ENCODE data around the gene CCDC50. TPM values are rescaled to one million over a fixed set of nuclear protein-coding genes. Genes with fewer than 3 reads are reported as not detected.

Gene CCDC50
- polyA plus RNA-seq, 1 donor (not counting 4 experiments of a cell fraction or from before 2014, with no cell fraction given): 54.8 TPM

- H2AFZ ChIP-seq (ENCODE audit: control insufficient read depth, low read length): no peak overlapping the region
- FAIRE-seq: no peak
- peaks cover 76% of the 10 kb centered on the region for H3K79me2 ChIP-seq (ENCODE audit: control insufficient read depth, insufficient read depth, low read length)
- DNase-seq (ENCODE audit: low read depth, low spot score): no peak
- TF ChIP-seq EZH2 (IDR thresholded peaks at IDR 0.05; ENCODE audit: low read length) (no peak), CTCF (optimal IDR thresholded peaks at IDR 0.05 in 1 of 3, IDR thresholded peaks at IDR 0.05 in 1 of 3, conservative IDR thresholded peaks at IDR 0.05 in 1 of 3; ENCODE audit: extremely low read depth in 1 of 3, insufficient read depth in 2 of 3, low read length in 3 of 3) (no peak)
- no peak overlapping the region for H3K9ac ChIP-seq (ENCODE audit: control insufficient read depth, extremely low read depth, insufficient read depth, low read length)
- dilution Hi-C loops (cut with MboI; ENCODE audit: extremely low pct_ligation_motif_present, low sequenced_read_pairs): no loop called here
- H4K20me1 ChIP-seq (ENCODE audit: control insufficient read depth, extremely low read depth, insufficient read depth, low read length): no peaks in the 10 kb centered on the region
- no peaks in the 10 kb centered on the region for H3K9me3 ChIP-seq (ENCODE audit: control insufficient read depth, low read depth, low read length)
- no peaks in the 10 kb centered on the region for H3K36me3 ChIP-seq (ENCODE audit: control insufficient read depth in 2 of 2, extremely low read depth in 1 of 2, insufficient read depth in 2 of 2, low read length in 2 of 2)
- no peak overlapping the region for H3K27ac ChIP-seq (ENCODE audit: control insufficient read depth, insufficient read depth, low read length)
- H3K9me1 ChIP-seq (ENCODE audit: control insufficient read depth, extremely low read depth, insufficient read depth, low read length): no peaks in the 10 kb centered on the region
- H3K4me2 ChIP-seq (ENCODE audit: control insufficient read depth, extremely low read depth, insufficient read depth, low read depth, low read length): no peak overlapping the region
- no peaks in the 10 kb centered on the region for H3K27me3 ChIP-seq (ENCODE audit: control insufficient read depth, extremely low read depth, insufficient read depth, low read length)
- no peak overlapping the region for H3K4me3 ChIP-seq (ENCODE audit: control insufficient read depth in 2 of 3, extremely low read depth in 1 of 3, insufficient read depth in 2 of 3, low read depth in 1 of 3, low read length in 3 of 3)
- H3K4me1 ChIP-seq (ENCODE audit: control insufficient read depth, extremely low read depth, insufficient read depth, low read length): peaks cover 38% of the 10 kb centered on the region
Observed at GRCh38 chr3:191353022-191353777, 24.0 kb downstream of the CCDC50 start.

- peak overlapping the region; percentile 80 for H3K27ac ChIP-seq (ENCODE audit: control insufficient read depth, insufficient read depth, low read length)
Observed at GRCh38 chr3:191355406-191355805, 26.2 kb downstream of the CCDC50 start.

More at GRCh38 chr3:191355406-191355805, 26.2 kb downstream of the CCDC50 start:
- H3K9me3 ChIP-seq (ENCODE audit: control insufficient read depth, low read depth, low read length): no peaks in the 10 kb centered on the region
- FAIRE-seq (peak; percentile 20), DNase-seq (ENCODE audit: low read depth, low spot score) (no peak)
- H3K79me2 ChIP-seq (ENCODE audit: control insufficient read depth, insufficient read depth, low read length): peaks cover 60% of the 10 kb centered on the region
- H3K9me1 ChIP-seq (ENCODE audit: control insufficient read depth, extremely low read depth, insufficient read depth, low read length): no peaks in the 10 kb centered on the region
- H3K4me3 ChIP-seq (ENCODE audit: control insufficient read depth in 2 of 3, extremely low read depth in 1 of 3, insufficient read depth in 2 of 3, low read depth in 1 of 3, low read length in 3 of 3): no peak overlapping the region
- H3K4me1 ChIP-seq (ENCODE audit: control insufficient read depth, extremely low read depth, insufficient read depth, low read length): peaks cover 61% of the 10 kb centered on the region
- H4K20me1 ChIP-seq (ENCODE audit: control insufficient read depth, extremely low read depth, insufficient read depth, low read length): no peaks in the 10 kb centered on the region
- no peak for TF ChIP-seq CTCF (optimal IDR thresholded peaks at IDR 0.05 in 1 of 3, IDR thresholded peaks at IDR 0.05 in 1 of 3, conservative IDR thresholded peaks at IDR 0.05 in 1 of 3; ENCODE audit: extremely low read depth in 1 of 3, insufficient read depth in 2 of 3, low read length in 3 of 3)
- TF ChIP-seq EZH2 (IDR thresholded peaks at IDR 0.05; ENCODE audit: low read length): no peak
- no peaks in the 10 kb centered on the region for H3K36me3 ChIP-seq (ENCODE audit: control insufficient read depth in 2 of 2, extremely low read depth in 1 of 2, insufficient read depth in 2 of 2, low read length in 2 of 2)
- H3K9ac ChIP-seq (ENCODE audit: control insufficient read depth, extremely low read depth, insufficient read depth, low read length): no peak overlapping the region
- dilution Hi-C loops (cut with MboI; ENCODE audit: extremely low pct_ligation_motif_present, low sequenced_read_pairs): no loop called here
- no peak overlapping the region for H2AFZ ChIP-seq (ENCODE audit: control insufficient read depth, low read length)
- H3K27me3 ChIP-seq (ENCODE audit: control insufficient read depth, extremely low read depth, insufficient read depth, low read length): no peaks in the 10 kb centered on the region
- peak overlapping the region; percentile 70 for H3K4me2 ChIP-seq (ENCODE audit: control insufficient read depth, extremely low read depth, insufficient read depth, low read depth, low read length)
